Right lobe of liver (tissue), 4 donors: ENCODE data around the gene ARL6IP4.

ENCODE experiments used
- CTCF ChIP-seq, 4 donors: fragments of 200-600 bp in 3 of 4; fragments of 450-650 bp in 1 of 4; IDR thresholded peaks; one replicate each; pipeline versions ENCODE4 v1.5.1 to v1.8.0; 2016 to 2022; ENCODE audit warnings: antibody characterized with exemption in 4 of 4, mild to moderate bottlenecking in 2 of 4
- POLR2A ChIP-seq: fragments of 450-650 bp; IDR thresholded peaks from one replicate; pipeline ENCODE4 v1.6.1; 2017; ENCODE audit warnings: antibody characterized with exemption, mild to moderate bottlenecking
- donor health status: DM: no; HTN: no; CAD: no.
- donor health status: DM: no; HTN: no; CAD: no.
- donor health status: DM: no; HTN: yes; CAD: no.

- TF ChIP-seq CTCF (IDR thresholded peaks at IDR 0.05) (no peak), POLR2A (no peak)
Measured at GRCh38 chr12:122977655-122978392, 2.7 kb upstream of the ARL6IP4 start.
